SK-N-SH (cell line): Measurements from ENCODE around the gene IBSP. TPM values are rescaled to one million over a fixed set of nuclear protein-coding genes. Genes with fewer than 3 reads are reported as not detected.

Source experiments
- CTCF ChIA-PET: fragments of 300-600, 350-600 bp; formaldehyde crosslinking; extraction: SDS; loops from one replicate; lab custom pipeline; 2021; lab: Yijun Ruan, JAX
- POLR2A ChIA-PET: fragments of 350-600 bp; sonication (Branson Sonifier 250); formaldehyde crosslinking; extraction: SDS; loops from one replicate; lab custom pipeline; 2020; ENCODE audit warnings: antibody characterized with exemption, inconsistent platforms; lab: Yijun Ruan, JAX
- DNase-seq: peaks from one replicate; pipeline ENCODE4 v3.0.0; 2012
- H2AFZ ChIP-seq: fragments of 200-600 bp; sonication (generic); 2 replicates; pipeline ENCODE4 v1.8.1; 2016; ENCODE audit warnings: antibody characterized with exemption, mild to moderate bottlenecking, low read depth
- H3F3A ChIP-seq: fragments of 200-600 bp; sonication (generic); replicated peaks from 2 replicates; pipeline ENCODE3; 2016; ENCODE audit warnings: antibody characterized with exemption, mild to moderate bottlenecking; ENCODE audit not compliant: insufficient read depth
- H3K27ac ChIP-seq, 2 experiments: fragments of 200-500 bp in 1 of 2; fragments of 200-600 bp in 1 of 2; sonication (Bioruptor generic) in 1 of 2; sonication (generic), shearing (Covaris generic) in 1 of 2; 2 replicates each; pipeline versions ENCODE4 v1.5.1 to v1.6.1; 2014 to 2016; ENCODE audit warnings: low read depth in 2 of 2, inconsistent platforms in 1 of 2, low read length in 1 of 2, mild to moderate bottlenecking in 1 of 2, mixed read lengths in 1 of 2
- H3K27me3 ChIP-seq: fragments of 200-600 bp; sonication (generic), shearing (Covaris generic); 2 replicates; pipeline ENCODE4 v1.6.1; 2016; ENCODE audit warnings: mixed run types; ENCODE audit not compliant: insufficient read depth
- H3K36me3 ChIP-seq, 2 experiments: fragments of 200-500 bp in 1 of 2; fragments of 200-600 bp in 1 of 2; sonication (Bioruptor generic) in 1 of 2; sonication (generic) in 1 of 2; replicated peaks in 1 of 2; 2 replicates each; pipeline versions ENCODE3 to v1.5.1; 2014 to 2016; ENCODE audit warnings: low read length in 1 of 2, mild to moderate bottlenecking in 1 of 2; ENCODE audit not compliant: insufficient read depth in 2 of 2, control insufficient read depth in 1 of 2
- H3K4me1 ChIP-seq, 2 experiments: fragments of 200-500 bp in 1 of 2; fragments of 200-600 bp in 1 of 2; sonication (Bioruptor generic) in 1 of 2; sonication (generic), shearing (Covaris generic) in 1 of 2; 2 replicates each; pipeline versions ENCODE4 v1.5.1 to v1.6.1; 2014 to 2016; ENCODE audit warnings: low read depth in 1 of 2, low read length in 1 of 2, mixed run types in 1 of 2; ENCODE audit not compliant: insufficient read depth in 2 of 2, control insufficient read depth in 1 of 2
- H3K4me2 ChIP-seq: fragments of 200-600 bp; sonication (generic), shearing (Covaris generic); 2 replicates; pipeline ENCODE4 v1.6.1; 2017; ENCODE audit warnings: mixed run types
- H3K4me3 ChIP-seq, 2 experiments: fragments of 200-500 bp in 1 of 2; fragments of 200-600 bp in 1 of 2; sonication (Bioruptor generic) in 1 of 2; sonication (generic), shearing (Covaris generic) in 1 of 2; 2 replicates each; pipeline versions ENCODE4 v1.5.1 to v1.8.1; 2014 to 2016; ENCODE audit warnings: low read depth in 2 of 2, inconsistent platforms in 1 of 2, low read length in 1 of 2, mild to moderate bottlenecking in 1 of 2, mixed read lengths in 1 of 2, moderate library complexity in 1 of 2
- H3K79me2 ChIP-seq: fragments of 200-600 bp; sonication (generic); 2 replicates; pipeline ENCODE4 v1.8.1; 2017; ENCODE audit warnings: mild to moderate bottlenecking; ENCODE audit not compliant: insufficient read depth
- H3K9ac ChIP-seq: fragments of 200-600 bp; sonication (generic); 2 replicates; pipeline ENCODE4 v1.6.1; 2017; ENCODE audit warnings: mixed run types
- H3K9me2 ChIP-seq: fragments of 200-600 bp; sonication (generic); 2 replicates; pipeline ENCODE4 v1.6.1; 2017; ENCODE audit warnings: mixed run types
- H3K9me3 ChIP-seq: fragments of 200-600 bp; sonication (generic); 2 replicates; pipeline ENCODE4 v1.6.1; 2017; ENCODE audit warnings: mixed run types, mild to moderate bottlenecking, moderate library complexity
- H4K20me1 ChIP-seq: fragments of 200-600 bp; sonication (generic); 2 replicates; pipeline ENCODE4 v1.6.1; 2017; ENCODE audit warnings: mild to moderate bottlenecking, mixed run types; ENCODE audit not compliant: insufficient read depth
- CTCF ChIP-seq: fragments of 200-600 bp; sonication (generic); IDR thresholded peaks from 2 replicates; pipeline ENCODE4 v1.6.1; 2017; ENCODE audit warnings: antibody characterized with exemption, mild to moderate bottlenecking, moderate library complexity
- ELF1 ChIP-seq: IDR thresholded peaks from 2 replicates; pipeline ENCODE4 v1.4.0; 2012
- EP300 ChIP-seq, 2 experiments: IDR thresholded peaks; 2 replicates each; pipeline versions ENCODE4 v1.4.0 to v1.6.1; 2012; ENCODE audit warnings: borderline replicate concordance in 1 of 2, low read depth in 1 of 2, low read length in 1 of 2
- FOSL2 ChIP-seq: IDR thresholded peaks from 2 replicates; pipeline ENCODE4 v1.4.0; 2012; ENCODE audit warnings: low read depth, mild to moderate bottlenecking, moderate library complexity, borderline replicate concordance
- GATA2 ChIP-seq: sonication (generic); formaldehyde crosslinking; IDR thresholded peaks from 2 replicates; pipeline ENCODE4 v1.5.0; 2020; ENCODE audit warnings: mild to moderate bottlenecking, missing genetic modification reagents
- JUND ChIP-seq: IDR thresholded peaks from 2 replicates; pipeline ENCODE4 v1.4.0; 2012
- MEF2A ChIP-seq: IDR thresholded peaks from 2 replicates; pipeline ENCODE4 v1.4.0; 2012; ENCODE audit warnings: low read depth, borderline replicate concordance
- MXI1 ChIP-seq: IDR thresholded peaks from 2 replicates; pipeline ENCODE4 v1.6.1; 2012; ENCODE audit warnings: mild to moderate bottlenecking, low read depth, low read length, improper control_type of control experiment
- NFIC ChIP-seq: IDR thresholded peaks from 2 replicates; pipeline ENCODE4 v1.4.0; 2012; ENCODE audit warnings: borderline replicate concordance
- NRF1 ChIP-seq: IDR thresholded peaks from 2 replicates; pipeline ENCODE4 v1.6.1; 2012; ENCODE audit warnings: low read depth, mild to moderate bottlenecking, low read length
- TAF1 ChIP-seq: IDR thresholded peaks from 2 replicates; pipeline ENCODE4 v1.6.1; 2012; ENCODE audit warnings: low read depth, mild to moderate bottlenecking, low read length, moderate library complexity, borderline replicate concordance
- TCF12 ChIP-seq: IDR thresholded peaks from 2 replicates; pipeline ENCODE4 v1.4.0; 2012
- USF1 ChIP-seq: IDR thresholded peaks from 2 replicates; pipeline ENCODE4 v1.4.0; 2012; ENCODE audit warnings: low read depth, borderline replicate concordance
- WGBS: methylation state at CpG from one replicate; pipeline ENCODE4 v1.1.6; 2017; ENCODE audit warnings: low lambda C conversion rate; 5-methylcytosine and 5-hydroxymethylcytosine counted together
- polyA plus RNA-seq, 3 experiments: library from polyadenylated mRNA; depleted of rRNA; stranded (reverse); fragments of >200 nt; gene quantifications; 2 replicates each; pipeline ENCODE4 v1.2.3, GENCODE V29; 2012
- TF ChIP-seq, protein P1 (sequence below): IDR thresholded peaks from 2 replicates; pipeline ENCODE4 v1.4.0; 2012; ENCODE audit warnings: low read depth, borderline replicate concordance
- TF ChIP-seq, protein P2 (sequence below): IDR thresholded peaks from 2 replicates; pipeline ENCODE4; 2012

The IBSP gene
- polyA plus RNA-seq, 1 of the 3 experiments (the other 2 are of a cell fraction) = not detected

DNA sequence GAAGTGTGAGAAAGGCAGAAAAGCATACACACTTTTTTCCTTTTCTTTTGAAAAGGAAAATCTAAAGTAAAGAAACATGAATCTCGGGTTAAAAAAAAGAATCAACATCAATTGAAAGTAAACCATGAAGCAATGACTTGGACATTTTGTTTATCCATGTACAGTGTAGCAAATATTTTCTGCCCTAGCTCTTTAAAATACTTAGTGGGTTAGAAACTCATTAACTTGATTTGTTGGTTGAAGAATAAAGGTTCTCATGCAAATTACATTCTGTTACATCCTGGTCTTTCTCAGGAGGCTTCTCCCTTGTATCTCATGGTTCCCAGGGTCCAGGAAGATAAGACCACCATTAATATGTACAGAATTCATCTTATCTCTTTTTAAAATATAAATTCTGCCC is 24.4 kb downstream of the IBSP start:
- POLR2A ChIA-PET = no interaction called here
- Histone ChIP-seq H3K4me2 (no peak overlapping the region), H3K9me3 (no peaks in the 10 kb centered on the region), H3K9ac (no peak overlapping the region), H3K79me2 (no peaks in the 10 kb centered on the region), H3K27me3 (no peaks in the 10 kb centered on the region), H3K4me3 (no peak overlapping the region), H2AFZ (no peak overlapping the region), H3K4me1 (no peaks in the 10 kb centered on the region; a peak in 1 of 4 replicates), H3K27ac (no peak overlapping the region), H3F3A (no peaks in the 10 kb centered on the region), H3K9me2 (no peaks in the 10 kb centered on the region), H3K36me3 (no peaks in the 10 kb centered on the region), H4K20me1 (no peaks in the 10 kb centered on the region)
- TF ChIP-seq, protein P1, sequence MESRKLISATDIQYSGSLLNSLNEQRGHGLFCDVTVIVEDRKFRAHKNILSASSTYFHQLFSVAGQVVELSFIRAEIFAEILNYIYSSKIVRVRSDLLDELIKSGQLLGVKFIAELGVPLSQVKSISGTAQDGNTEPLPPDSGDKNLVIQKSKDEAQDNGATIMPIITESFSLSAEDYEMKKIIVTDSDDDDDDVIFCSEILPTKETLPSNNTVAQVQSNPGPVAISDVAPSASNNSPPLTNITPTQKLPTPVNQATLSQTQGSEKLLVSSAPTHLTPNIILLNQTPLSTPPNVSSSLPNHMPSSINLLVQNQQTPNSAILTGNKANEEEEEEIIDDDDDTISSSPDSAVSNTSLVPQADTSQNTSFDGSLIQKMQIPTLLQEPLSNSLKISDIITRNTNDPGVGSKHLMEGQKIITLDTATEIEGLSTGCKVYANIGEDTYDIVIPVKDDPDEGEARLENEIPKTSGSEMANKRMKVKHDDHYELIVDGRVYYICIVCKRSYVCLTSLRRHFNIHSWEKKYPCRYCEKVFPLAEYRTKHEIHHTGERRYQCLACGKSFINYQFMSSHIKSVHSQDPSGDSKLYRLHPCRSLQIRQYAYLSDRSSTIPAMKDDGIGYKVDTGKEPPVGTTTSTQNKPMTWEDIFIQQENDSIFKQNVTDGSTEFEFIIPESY = no peak
- TF ChIP-seq, protein P2, sequence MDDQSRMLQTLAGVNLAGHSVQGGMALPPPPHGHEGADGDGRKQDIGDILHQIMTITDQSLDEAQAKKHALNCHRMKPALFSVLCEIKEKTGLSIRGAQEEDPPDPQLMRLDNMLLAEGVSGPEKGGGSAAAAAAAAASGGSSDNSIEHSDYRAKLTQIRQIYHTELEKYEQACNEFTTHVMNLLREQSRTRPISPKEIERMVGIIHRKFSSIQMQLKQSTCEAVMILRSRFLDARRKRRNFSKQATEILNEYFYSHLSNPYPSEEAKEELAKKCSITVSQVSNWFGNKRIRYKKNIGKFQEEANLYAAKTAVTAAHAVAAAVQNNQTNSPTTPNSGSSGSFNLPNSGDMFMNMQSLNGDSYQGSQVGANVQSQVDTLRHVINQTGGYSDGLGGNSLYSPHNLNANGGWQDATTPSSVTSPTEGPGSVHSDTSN = no peak
- TF ChIP-seq MXI1 = no peak
- no peak for TF ChIP-seq NRF1
- TF ChIP-seq EP300 (IDR thresholded peaks at IDR 0.05; ENCODE audit: borderline replicate concordance in 1 of 2, low read depth in 1 of 2, low read length in 1 of 2) = no peak
- no peak for TF ChIP-seq JUND
- no peak for TF ChIP-seq FOSL2
- TF ChIP-seq TAF1 = no peak
- no peak for TF ChIP-seq NFIC
- TF ChIP-seq CTCF = no peak
- no peak for TF ChIP-seq TCF12
- TF ChIP-seq MEF2A = no peak
- no peak for TF ChIP-seq ELF1
- TF ChIP-seq USF1 = no peak
- TF ChIP-seq GATA2 = no peak
- CTCF ChIA-PET = interaction anchor here (1.1 to 1.6 kb wide), 4 partner anchors 10 to 388 kb away, joined by 3 to 5 read pairs (median 4); no protein-coding TSS in a partner anchor
- no peak for DNase-seq
- 5% methylated on average over 1 of the region's 1 CpG for WGBS
